Activated CD8-positive, alpha-beta memory T cell treated with anti-CD3 and anti-CD28 coated beads, Interleukin-2, amount 10 ng/mL, durations not matched to agents 7 days and 5 days (primary cell): ENCODE measurements around the gene EP400. TPM values are rescaled to one million over a fixed set of nuclear protein-coding genes. Genes with fewer than 3 reads are reported as not detected.

Experiments
- ATAC-seq: fragments of 150-1000 bp; cut with Tn5 transposase; one replicate; pipeline ENCODE4 v1.10.0; 2021; ENCODE audit warnings: moderate library complexity
- CTCF ChIA-PET: fragments of 350-600 bp; sonication (Branson Sonifier 250); formaldehyde crosslinking; loops from one replicate; lab custom pipeline; 2021; ENCODE audit warnings: antibody characterized with exemption; lab: Charles Lee
- DNase-seq: peaks from one replicate; pipeline ENCODE4 v3.0.0-alpha.2; 2020
- H3K27ac Mint-ChIP-seq: one replicate; pipeline ENCODE4 v1.8.0; 2021; ENCODE audit warnings: mild to moderate bottlenecking, mixed read lengths
- H3K27me3 Mint-ChIP-seq: one replicate; pipeline ENCODE4 v1.8.0; 2021; ENCODE audit warnings: mixed read lengths
- H3K36me3 Mint-ChIP-seq: one replicate; pipeline ENCODE4 v1.8.0; 2021; ENCODE audit warnings: mild to moderate bottlenecking, mixed read lengths
- H3K4me1 Mint-ChIP-seq: one replicate; pipeline ENCODE4 v1.8.0; 2021; ENCODE audit warnings: mixed read lengths
- H3K4me3 Mint-ChIP-seq: one replicate; pipeline ENCODE4 v1.8.0; 2021; ENCODE audit warnings: mild to moderate bottlenecking, moderate library complexity, mixed read lengths
- H3K9me3 Mint-ChIP-seq: one replicate; pipeline ENCODE4 v1.8.0; 2022; ENCODE audit warnings: low read depth, mixed read lengths
- total RNA-seq, 2 experiments: library from RNA; stranded (reverse); gene quantifications; one replicate each; pipeline ENCODE4 v1.2.3, GENCODE V29; 2021

EP400 gene
- total RNA-seq, 2 experiments from 2014 or later, result 54.1 to 68.0 TPM

- Mint-ChIP-seq H3K4me1 (peaks cover 21% of the 10 kb centered on the region), H3K27ac (no peak overlapping the region), H3K4me3 (no peak overlapping the region), H3K9me3 (no peaks in the 10 kb centered on the region), H3K36me3 (peaks cover 26% of the 10 kb centered on the region), H3K27me3 (no peaks in the 10 kb centered on the region)
- ATAC-seq, result no peak
- no peak for DNase-seq
- CTCF ChIA-PET, result no interaction called here
These were observed 119.7 kb downstream of the EP400 start for GRCh38 chr12:132069336-132069985.

GRCh38 chr12:132070298-132070697 lies 120.6 kb downstream of the EP400 start:
- CTCF ChIA-PET, result no interaction called here
- Mint-ChIP-seq H3K4me1 (peaks cover 18% of the 10 kb centered on the region), H3K36me3 (peaks cover 22% of the 10 kb centered on the region), H3K27me3 (no peaks in the 10 kb centered on the region), H3K9me3 (no peaks in the 10 kb centered on the region), H3K4me3 (no peak overlapping the region), H3K27ac (no peak overlapping the region)
- no peak for ATAC-seq
- no peak for DNase-seq

- Mint-ChIP-seq H3K4me1 (peaks cover 10% of the 10 kb centered on the region), H3K9me3 (no peaks in the 10 kb centered on the region), H3K4me3 (no peak overlapping the region), H3K27ac (no peak overlapping the region), H3K36me3 (peaks cover 21% of the 10 kb centered on the region), H3K27me3 (no peaks in the 10 kb centered on the region)
- ATAC-seq, result no peak
- CTCF ChIA-PET, result no interaction called here
- no peak for DNase-seq
These were observed 121.5 kb downstream of the EP400 start for GRCh38 chr12:132071040-132071810.

- Mint-ChIP-seq H3K36me3 (peaks cover 15% of the 10 kb centered on the region), H3K27me3 (no peaks in the 10 kb centered on the region), H3K4me3 (no peak overlapping the region), H3K27ac (no peak overlapping the region), H3K4me1 (peaks cover 3% of the 10 kb centered on the region), H3K9me3 (no peaks in the 10 kb centered on the region)
- CTCF ChIA-PET, result no interaction called here
- no peak for DNase-seq
- ATAC-seq, result no peak
These were observed 122.2 kb downstream of the EP400 start for GRCh38 chr12:132071830-132072384.

- no peak overlapping the region for H3K4me3 Mint-ChIP-seq
- ATAC-seq, result no peak
- H3K27me3 Mint-ChIP-seq, result no peaks in the 10 kb centered on the region
- peaks cover 9% of the 10 kb centered on the region for H3K36me3 Mint-ChIP-seq
- H3K27ac Mint-ChIP-seq, result no peak overlapping the region
- no peak for DNase-seq
- no peaks in the 10 kb centered on the region for H3K9me3 Mint-ChIP-seq
- no peaks in the 10 kb centered on the region for H3K4me1 Mint-ChIP-seq
- CTCF ChIA-PET, result no interaction called here
These were observed 124.5 kb downstream of the EP400 start for GRCh38 chr12:132074216-132074615.

- no peak for DNase-seq
- Mint-ChIP-seq H3K4me1 (no peaks in the 10 kb centered on the region), H3K36me3 (peaks cover 9% of the 10 kb centered on the region), H3K9me3 (no peaks in the 10 kb centered on the region), H3K27me3 (no peaks in the 10 kb centered on the region), H3K4me3 (no peak overlapping the region), H3K27ac (no peak overlapping the region)
- CTCF ChIA-PET, result no interaction called here
- no peak for ATAC-seq
These were observed 125.4 kb downstream of the EP400 start for GRCh38 chr12:132075026-132075713.

- DNase-seq (no peak), ATAC-seq (no peak)
- Mint-ChIP-seq H3K4me3 (no peak overlapping the region), H3K27me3 (no peaks in the 10 kb centered on the region), H3K27ac (no peak overlapping the region), H3K4me1 (no peaks in the 10 kb centered on the region), H3K36me3 (peaks cover 9% of the 10 kb centered on the region), H3K9me3 (no peaks in the 10 kb centered on the region)
- CTCF ChIA-PET, result interaction anchor here (1.4 kb wide), 1 partner anchor 9 kb away, joined by 3 read pairs; no protein-coding TSS in a partner anchor
These were observed 126.2 kb downstream of the EP400 start for GRCh38 chr12:132075714-132076553.

- Mint-ChIP-seq H3K4me3 (no peak overlapping the region), H3K9me3 (no peaks in the 10 kb centered on the region), H3K27ac (no peak overlapping the region), H3K27me3 (no peaks in the 10 kb centered on the region), H3K4me1 (no peaks in the 10 kb centered on the region), H3K36me3 (peaks cover 8% of the 10 kb centered on the region)
- DNase-seq (no peak), ATAC-seq (no peak)
- CTCF ChIA-PET, result interaction anchor here (1.4 kb wide), 1 partner anchor 9 kb away, joined by 3 read pairs; no protein-coding TSS in a partner anchor
These were observed 127.0 kb downstream of the EP400 start for GRCh38 chr12:132076711-132077110.

GRCh38 chr12:132077322-132078100 lies 127.8 kb downstream of the EP400 start:
- H3K4me1 Mint-ChIP-seq, result no peaks in the 10 kb centered on the region
- CTCF ChIA-PET, result no interaction called here
- DNase-seq, result no peak
- H3K27me3 Mint-ChIP-seq, result no peaks in the 10 kb centered on the region
- H3K36me3 Mint-ChIP-seq, result peaks cover 7% of the 10 kb centered on the region
- H3K9me3 Mint-ChIP-seq, result no peaks in the 10 kb centered on the region
- H3K27ac Mint-ChIP-seq, result no peak overlapping the region
- ATAC-seq, result no peak
- no peak overlapping the region for H3K4me3 Mint-ChIP-seq

GRCh38 chr12:132078190-132078589 lies 128.4 kb downstream of the EP400 start:
- Mint-ChIP-seq H3K27me3 (no peaks in the 10 kb centered on the region), H3K4me1 (no peaks in the 10 kb centered on the region), H3K9me3 (no peaks in the 10 kb centered on the region), H3K36me3 (peaks cover 7% of the 10 kb centered on the region), H3K27ac (no peak overlapping the region), H3K4me3 (no peak overlapping the region)
- CTCF ChIA-PET, result no interaction called here
- ATAC-seq (no peak), DNase-seq (no peak)

- CTCF ChIA-PET, result no interaction called here
- peaks cover 4% of the 10 kb centered on the region for H3K36me3 Mint-ChIP-seq
- DNase-seq (no peak), ATAC-seq (no peak)
- no peaks in the 10 kb centered on the region for H3K9me3 Mint-ChIP-seq
- H3K4me1 Mint-ChIP-seq, result peaks cover 6% of the 10 kb centered on the region
- no peak overlapping the region for H3K27ac Mint-ChIP-seq
- H3K4me3 Mint-ChIP-seq, result no peak overlapping the region
- H3K27me3 Mint-ChIP-seq, result no peaks in the 10 kb centered on the region
These were observed 129.5 kb downstream of the EP400 start for GRCh38 chr12:132079200-132079599.

GRCh38 chr12:132079695-132080094 lies 130.0 kb downstream of the EP400 start:
- ATAC-seq, result no peak
- Mint-ChIP-seq H3K36me3 (no peaks in the 10 kb centered on the region), H3K27me3 (no peaks in the 10 kb centered on the region), H3K4me3 (no peak overlapping the region), H3K4me1 (peaks cover 6% of the 10 kb centered on the region), H3K27ac (no peak overlapping the region), H3K9me3 (no peaks in the 10 kb centered on the region)
- CTCF ChIA-PET, result no interaction called here
- DNase-seq, result no peak
